Activated CD8-positive, alpha-beta T cell treated with anti-CD3 and anti-CD28 coated beads for 36 hours (primary cell): ENCODE measurements around the gene FRMD5. TPM values are rescaled to one million over a fixed set of nuclear protein-coding genes. Genes with fewer than 3 reads are reported as not detected.

Experiments used
- ATAC-seq: fragments of 200-7000 bp; cut with Tn5 transposase; one replicate; pipeline ENCODE4 v1.10.0; 2021; ENCODE audit warnings: mild to moderate bottlenecking, moderate library complexity
- CTCF ChIA-PET: fragments of 350-600 bp; sonication (Branson Sonifier 250); formaldehyde crosslinking; loops from one replicate; lab custom pipeline; 2021; ENCODE audit warnings: antibody characterized with exemption; lab: Charles Lee
- POLR2A ChIA-PET: fragments of 350-600 bp; sonication (Branson Sonifier 250); formaldehyde crosslinking; loops from one replicate; lab custom pipeline; 2021; ENCODE audit warnings: antibody characterized with exemption; lab: Charles Lee
- DNase-seq: peaks from one replicate; pipeline ENCODE4 v3.0.0-alpha.2; 2020
- H3K27ac Mint-ChIP-seq: one replicate; pipeline ENCODE4 v1.8.0; 2021; ENCODE audit warnings: mild to moderate bottlenecking, mixed read lengths
- H3K27me3 Mint-ChIP-seq: one replicate; pipeline ENCODE4 v1.8.0; 2021; ENCODE audit warnings: mixed read lengths
- H3K36me3 Mint-ChIP-seq: one replicate; pipeline ENCODE4 v1.8.0; 2021; ENCODE audit warnings: low read depth, mixed read lengths
- H3K4me1 Mint-ChIP-seq: one replicate; pipeline ENCODE4 v1.8.0; 2021; ENCODE audit warnings: low read depth, mixed read lengths
- H3K4me3 Mint-ChIP-seq: one replicate; pipeline ENCODE4 v1.8.0; 2021; ENCODE audit warnings: mild to moderate bottlenecking, moderate library complexity, mixed read lengths
- H3K9me3 Mint-ChIP-seq: one replicate; pipeline ENCODE4 v1.8.0; 2021; ENCODE audit warnings: mixed read lengths
- CTCF ChIP-seq: fragments of 200-600 bp; IDR thresholded peaks from one replicate; pipeline ENCODE4 v1.8.0; 2022; ENCODE audit warnings: antibody characterized with exemption, mild to moderate bottlenecking
- intact Hi-C: fragments of 100-400 bp; cut with micrococcal nuclease; formaldehyde crosslinking; loops from one replicate; pipeline ENCODE4 v1.10.0; 2022
- total RNA-seq, 2 experiments: library from RNA; stranded (reverse); gene quantifications; one replicate each; pipeline ENCODE4 v1.2.3, GENCODE V29; 2021

FRMD5 gene
- total RNA-seq, 2 experiments from 2014 or later, result 0.23 to 0.25 TPM

GRCh38 chr15:43908516-43909050 is 286.5 kb downstream of the FRMD5 start:
- ChIA-PET CTCF (no interaction called here), POLR2A (no interaction called here)
- no peaks in the 10 kb centered on the region for H3K27me3 Mint-ChIP-seq
- no peak for TF ChIP-seq CTCF
- H3K4me3 Mint-ChIP-seq, result no peak overlapping the region
- no peaks in the 10 kb centered on the region for H3K36me3 Mint-ChIP-seq
- no peak for DNase-seq
- no peak overlapping the region for H3K27ac Mint-ChIP-seq
- no peaks in the 10 kb centered on the region for H3K9me3 Mint-ChIP-seq
- intact Hi-C loops, result loop anchor here (10.0 kb wide), 1 partner anchor 306 kb away; no protein-coding TSS in a partner anchor
- H3K4me1 Mint-ChIP-seq, result peaks cover 8% of the 10 kb centered on the region
- no peak for ATAC-seq

GRCh38 chr15:43905755-43906154 is 289.3 kb downstream of the FRMD5 start:
- Mint-ChIP-seq H3K36me3 (no peaks in the 10 kb centered on the region), H3K9me3 (no peaks in the 10 kb centered on the region), H3K4me1 (peaks cover 2% of the 10 kb centered on the region), H3K27me3 (no peaks in the 10 kb centered on the region), H3K4me3 (no peak overlapping the region), H3K27ac (no peak overlapping the region)
- DNase-seq, result no peak
- TF ChIP-seq CTCF, result no peak
- intact Hi-C loops, result loop anchor here (10.0 kb wide), 1 partner anchor 309 kb away; no protein-coding TSS in a partner anchor
- CTCF ChIA-PET, result interaction anchor here (7.1 kb wide), 1 partner anchor 159 kb away, joined by 95 read pairs; no protein-coding TSS in a partner anchor
- POLR2A ChIA-PET, result no interaction called here
- ATAC-seq, result no peak

GRCh38 chr15:43903864-43904290 is 291.2 kb downstream of the FRMD5 start:
- Mint-ChIP-seq H3K9me3 (no peaks in the 10 kb centered on the region), H3K27me3 (no peaks in the 10 kb centered on the region), H3K36me3 (no peaks in the 10 kb centered on the region), H3K4me1 (peaks cover 2% of the 10 kb centered on the region), H3K27ac (no peak overlapping the region), H3K4me3 (no peak overlapping the region)
- TF ChIP-seq CTCF, result peak; percentile 89
- ChIA-PET POLR2A (no interaction called here), CTCF (interaction anchor here (0.6 to 7.1 kb wide), 47 partner anchors 9 to 598 kb away, joined by 3 to 95 read pairs (median 4); no protein-coding TSS in a partner anchor)
- DNase-seq, result peak; percentile 72
- intact Hi-C loops, result loop anchor here (1.0 to 10.0 kb wide), 2 partner anchors 162 to 311 kb away; no protein-coding TSS in a partner anchor
- ATAC-seq, result peak; percentile 79

GRCh38 chr15:43901495-43901894 is 293.6 kb downstream of the FRMD5 start:
- H3K36me3 Mint-ChIP-seq, result no peaks in the 10 kb centered on the region
- ATAC-seq (no peak), DNase-seq (no peak)
- peaks cover 2% of the 10 kb centered on the region for H3K4me1 Mint-ChIP-seq
- TF ChIP-seq CTCF, result no peak
- H3K4me3 Mint-ChIP-seq, result no peak overlapping the region
- ChIA-PET CTCF (interaction anchor here (1.1 to 7.1 kb wide), 2 partner anchors 163 to 318 kb away, joined by 3 to 95 read pairs; no protein-coding TSS in a partner anchor), POLR2A (interaction anchor here (1.4 kb wide), 1 partner anchor 8 kb away, joined by 4 read pairs; no protein-coding TSS in a partner anchor)
- H3K27me3 Mint-ChIP-seq, result no peaks in the 10 kb centered on the region
- no peaks in the 10 kb centered on the region for H3K9me3 Mint-ChIP-seq
- intact Hi-C loops, result loop anchor here (10.0 kb wide), 1 partner anchor 313 kb away; no protein-coding TSS in a partner anchor
- H3K27ac Mint-ChIP-seq, result no peak overlapping the region

GRCh38 chr15:43900996-43901395 is 294.1 kb downstream of the FRMD5 start:
- intact Hi-C loops, result loop anchor here (10.0 kb wide), 1 partner anchor 314 kb away; no protein-coding TSS in a partner anchor
- peaks cover 2% of the 10 kb centered on the region for H3K4me1 Mint-ChIP-seq
- DNase-seq, result no peak
- H3K27me3 Mint-ChIP-seq, result no peaks in the 10 kb centered on the region
- ChIA-PET CTCF (interaction anchor here (1.1 to 7.1 kb wide), 2 partner anchors 164 to 318 kb away, joined by 3 to 95 read pairs; no protein-coding TSS in a partner anchor), POLR2A (no interaction called here)
- H3K36me3 Mint-ChIP-seq, result no peaks in the 10 kb centered on the region
- no peak for TF ChIP-seq CTCF
- no peak overlapping the region for H3K27ac Mint-ChIP-seq
- H3K4me3 Mint-ChIP-seq, result no peak overlapping the region
- ATAC-seq, result no peak
- H3K9me3 Mint-ChIP-seq, result no peaks in the 10 kb centered on the region
